GM12878 (cell line): ENCODE measurements around the gene PSMC3IP. TPM values are rescaled to one million over a fixed set of nuclear protein-coding genes. Genes with fewer than 3 reads are reported as not detected.

Experiments used
- ATAC-seq: fragments of 200-7000 bp; cut with Tn5 transposase; 3 replicates; pipeline ENCODE4 v1.9.1; 2020; ENCODE audit warnings: mild to moderate bottlenecking, moderate library complexity
- BruUV-seq: library from RNA; stranded (reverse); fragments of 400-500 nt; replicated peaks from 2 replicates; lab custom pipeline; 2021; lab: Mats Ljungman, UMichigan
- CTCF ChIA-PET: fragments of 300-600 bp; sonication (Branson Sonifier 250); formaldehyde crosslinking; extraction: SDS; loops from one replicate; lab custom pipeline; 2021; ENCODE audit warnings: inconsistent platforms; lab: Yijun Ruan, JAX
- POLR2A ChIA-PET: fragments of 350-600 bp; formaldehyde crosslinking; extraction: SDS; loops from one replicate; lab custom pipeline; 2021; ENCODE audit warnings: inconsistent platforms; lab: Charles Lee
- RAD21 ChIA-PET: fragments of 300-600 bp; sonication (Branson Sonifier 250); formaldehyde crosslinking; loops from one replicate; lab custom pipeline; 2023; ENCODE audit warnings: antibody characterized with exemption; ENCODE audit not compliant: unreplicated experiment; lab: Charles Lee
- SMC1A ChIA-PET: fragments of 300-600 bp; sonication (Branson Sonifier 250); formaldehyde crosslinking; loops from one replicate; lab custom pipeline; 2023; ENCODE audit not compliant: unreplicated experiment, uncharacterized antibody; lab: Charles Lee
- DNase-seq: peaks from one replicate; pipeline ENCODE4 v3.0.0-alpha.2; 2011; ENCODE audit warnings: low read depth, low spot score
- FAIRE-seq: peaks from 3 replicates; lab custom pipeline; 2011; peaks lifted over from hg19 to GRCh38; lab: Jason Lieb, UNC
- H2AFZ ChIP-seq: 2 replicates; pipeline ENCODE4 v1.6.0; 2011; ENCODE audit warnings: low read depth, low read length, control low read depth; ENCODE audit not compliant: control insufficient read depth
- H3K27ac ChIP-seq: 2 replicates; pipeline ENCODE4 v1.5.1; 2011; ENCODE audit warnings: control low read depth; ENCODE audit not compliant: control insufficient read depth, insufficient read depth
- H3K27me3 ChIP-seq, 2 experiments: replicated peaks in 1 of 2; 2 replicates each; pipeline versions ENCODE4 v1.6.0 to v1.6.1; 2011; ENCODE audit warnings: low read length in 1 of 2; ENCODE audit not compliant: control insufficient read depth in 2 of 2, insufficient read depth in 2 of 2
- H3K36me3 ChIP-seq, 2 experiments: 2 replicates each; pipeline ENCODE4 v1.5.1; 2011; ENCODE audit warnings: low read length in 1 of 2; ENCODE audit not compliant: control insufficient read depth in 2 of 2, insufficient read depth in 2 of 2
- H3K4me1 ChIP-seq: 2 replicates; pipeline ENCODE4 v1.6.1; 2011; ENCODE audit warnings: mild to moderate bottlenecking, low read length, moderate library complexity, mixed read lengths; ENCODE audit not compliant: control insufficient read depth, insufficient read depth
- H3K4me2 ChIP-seq: 2 replicates; pipeline ENCODE4 v1.6.0; 2011; ENCODE audit warnings: control low read depth; ENCODE audit not compliant: control insufficient read depth, insufficient read depth
- H3K4me3 ChIP-seq: fragments of 200-600 bp; sonication (generic); 2 replicates; pipeline ENCODE4 v1.5.1; 2016
- H3K79me2 ChIP-seq: 2 replicates; pipeline ENCODE4 v1.6.0; 2011; ENCODE audit warnings: low read length; ENCODE audit not compliant: control insufficient read depth, insufficient read depth
- H3K9ac ChIP-seq: 2 replicates; pipeline ENCODE4 v1.8.0; 2011; ENCODE audit warnings: low read length, control low read depth, mixed read lengths; ENCODE audit not compliant: control insufficient read depth, insufficient read depth
- H3K9me3 ChIP-seq: replicated peaks from 3 replicates; pipeline ENCODE4 v1.5.1; 2011; ENCODE audit warnings: mild to moderate bottlenecking, low read length; ENCODE audit not compliant: control insufficient read depth, insufficient read depth
- H4K20me1 ChIP-seq: 2 replicates; pipeline ENCODE4 v1.6.0; 2011; ENCODE audit not compliant: control insufficient read depth, insufficient read depth
- BACH1 ChIP-seq: fragments of 450-650 bp; IDR thresholded peaks from 2 replicates; pipeline ENCODE4 v1.6.1; 2017; ENCODE audit warnings: mild to moderate bottlenecking, borderline replicate concordance
- E4F1 ChIP-seq: fragments of 450-650 bp; IDR thresholded peaks from 2 replicates; pipeline ENCODE4 v1.6.1; 2018; ENCODE audit warnings: borderline replicate concordance, mild to moderate bottlenecking; ENCODE audit not compliant: partially characterized antibody
- HCFC1 ChIP-seq: fragments of 150-350 bp; IDR thresholded peaks from 2 replicates; pipeline ENCODE4 v1.6.1; 2014; ENCODE audit warnings: low read length
- KLF5 ChIP-seq: fragments of 450-650 bp; IDR thresholded peaks from 2 replicates; pipeline ENCODE4 v1.6.1; 2014; ENCODE audit warnings: mild to moderate bottlenecking; ENCODE audit not compliant: partially characterized antibody
- POLR2A ChIP-seq: IDR thresholded peaks from 2 replicates; pipeline ENCODE4 v1.6.1; 2011; ENCODE audit warnings: low read depth, mild to moderate bottlenecking, low read length
- RAD51 ChIP-seq: fragments of 450-650 bp; IDR thresholded peaks from 2 replicates; pipeline ENCODE4 v1.6.1; 2016; ENCODE audit warnings: moderate library complexity, mild to moderate bottlenecking, inconsistent platforms
- STAT3 ChIP-seq: IDR thresholded peaks from 2 replicates; pipeline ENCODE4 v1.6.1; 2011; ENCODE audit warnings: low read depth, low read length, improper control_type of control experiment
- SUZ12 ChIP-seq: fragments of 200-600 bp; sonication (generic); IDR thresholded peaks from one replicate; pipeline ENCODE4 v1.6.1; 2018; ENCODE audit warnings: antibody characterized with exemption, mild to moderate bottlenecking; ENCODE audit not compliant: unreplicated experiment
- WGBS: methylation state at CpG from one replicate; pipeline ENCODE4 v1.1.6; 2016; ENCODE audit warnings: low lambda C conversion rate; ENCODE audit not compliant: insufficient replicate concordance, insufficient coverage; ENCODE audit errors: missing lambda C conversion rate; 5-methylcytosine and 5-hydroxymethylcytosine counted together
- in situ Hi-C: fragments of 300-500 bp; cut with MboI; formaldehyde crosslinking; loops from 9 replicates; pipeline ENCODE4 v1.14.3; 2018; ENCODE audit warnings: mixed read lengths
- intact Hi-C: fragments of 100-400 bp; cut with micrococcal nuclease; formaldehyde crosslinking; loops from one replicate; pipeline ENCODE4 v1.14.2; 2022; ENCODE audit not compliant: unreplicated experiment
- polyA plus RNA-seq, 11 experiments: library from polyadenylated mRNA; depleted of rRNA in 4 of 11; unstranded in 6 of 11; stranded (reverse) in 5 of 11; fragments of >200 nt; fragmentation: Nextera tagmentation in 4 of 11; fragmentation: Illumina TruSeq in 1 of 11; extraction: Ambion mirVana in 4 of 11; extraction: Trizol in 1 of 11; gene quantifications; 1 replicate in 1 of 11; 2 replicates in 10 of 11; pipeline versions ENCODE4 v1.2.1 to v1.2.3, GENCODE V29; 2011 to 2016; ENCODE audit warnings: inconsistent platforms in 2 of 11, missing spikeins in 2 of 11, low read depth in 1 of 11
- total RNA-seq, 4 experiments: library from RNA; depleted of rRNA in 3 of 4; stranded (reverse); fragments of >200 nt in 3 of 4; fragmentation: Illumina TruSeq in 1 of 4; extraction: Trizol in 1 of 4; gene quantifications; 2 replicates each; pipeline versions ENCODE4 v1.2.1 to v1.2.3, GENCODE V29; 2013 to 2021
- TF ChIP-seq, protein P1 (sequence below): fragments of 450-650 bp; IDR thresholded peaks from 2 replicates; pipeline ENCODE4 v1.6.1; 2016; ENCODE audit warnings: mild to moderate bottlenecking
- TF ChIP-seq, protein P2 (sequence below): fragments of 150-350 bp; IDR thresholded peaks from 2 replicates; pipeline ENCODE4 v1.6.1; 2016; ENCODE audit warnings: low read depth, low read length

The PSMC3IP gene
- total and polyA plus RNA-seq, 10 of the 15 experiments (the other 5 are each of a cell fraction or from before 2014, with no cell fraction given) = 6.8 to 34.5 (median 17.7) TPM

DNA sequence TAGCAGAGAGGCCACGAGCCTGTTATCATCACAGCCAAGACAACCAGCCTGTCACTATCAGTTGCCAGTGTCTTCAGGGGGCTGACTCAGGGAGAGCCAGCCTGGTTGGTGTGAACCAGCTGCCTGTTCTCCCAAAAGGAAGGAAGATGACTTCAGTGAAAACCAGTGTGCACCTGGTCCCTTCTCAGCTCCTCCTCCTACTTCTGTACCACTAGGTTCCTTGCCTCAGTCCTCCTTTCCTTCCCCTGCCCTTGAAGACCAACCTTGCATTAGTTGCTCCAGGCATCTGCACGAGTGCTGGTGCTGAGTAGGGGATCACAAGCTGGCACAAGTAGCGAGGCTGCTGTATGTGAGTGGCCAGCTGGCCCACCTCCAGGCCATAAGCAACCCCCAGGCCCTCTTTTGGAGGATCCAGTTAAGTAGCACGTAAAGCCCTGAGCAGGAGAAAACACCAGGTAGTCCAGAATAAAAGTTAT is 40.5 kb upstream of the PSMC3IP start (continued):
- TF ChIP-seq E4F1 (no peak), KLF5 (no peak), POLR2A (peak; percentile 62)

- Histone ChIP-seq H3K4me2 (no peak overlapping the region), H4K20me1 (no peaks in the 10 kb centered on the region), H3K27me3 (no peaks in the 10 kb centered on the region), H3K9me3 (no peaks in the 10 kb centered on the region), H3K79me2 (peaks cover 17% of the 10 kb centered on the region), H3K4me3 (no peak overlapping the region), H3K27ac (no peak overlapping the region), H3K9ac (no peak overlapping the region), H2AFZ (no peak overlapping the region), H3K4me1 (peaks cover 14% of the 10 kb centered on the region), H3K36me3 (peaks cover 9 to 22% of the 10 kb centered on the region in 2 experiments)
- ChIA-PET RAD21 (interaction anchor here (1.0 kb wide), 1 partner anchor 9 kb away, joined by 3 read pairs; no protein-coding TSS in a partner anchor), CTCF (no interaction called here), POLR2A (interaction anchor here (0.7 kb wide), 1 partner anchor 26 kb away, joined by 4 read pairs; no protein-coding TSS in a partner anchor), SMC1A (no interaction called here)
- ATAC-seq (no peak), DNase-seq (no peak), FAIRE-seq (no peak)
- no TSS peak for BruUV-seq
- in situ Hi-C loops = loop anchor here (25.0 kb wide), 1 partner anchor 599 kb away; the partner anchor contains the start of gene TMEM106A
- TF ChIP-seq SUZ12 = no peak
- no peak for TF ChIP-seq HCFC1
- TF ChIP-seq, protein P1, sequence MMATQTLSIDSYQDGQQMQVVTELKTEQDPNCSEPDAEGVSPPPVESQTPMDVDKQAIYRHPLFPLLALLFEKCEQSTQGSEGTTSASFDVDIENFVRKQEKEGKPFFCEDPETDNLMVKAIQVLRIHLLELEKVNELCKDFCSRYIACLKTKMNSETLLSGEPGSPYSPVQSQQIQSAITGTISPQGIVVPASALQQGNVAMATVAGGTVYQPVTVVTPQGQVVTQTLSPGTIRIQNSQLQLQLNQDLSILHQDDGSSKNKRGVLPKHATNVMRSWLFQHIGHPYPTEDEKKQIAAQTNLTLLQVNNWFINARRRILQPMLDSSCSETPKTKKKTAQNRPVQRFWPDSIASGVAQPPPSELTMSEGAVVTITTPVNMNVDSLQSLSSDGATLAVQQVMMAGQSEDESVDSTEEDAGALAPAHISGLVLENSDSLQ = no peak
- TF ChIP-seq, protein P2, sequence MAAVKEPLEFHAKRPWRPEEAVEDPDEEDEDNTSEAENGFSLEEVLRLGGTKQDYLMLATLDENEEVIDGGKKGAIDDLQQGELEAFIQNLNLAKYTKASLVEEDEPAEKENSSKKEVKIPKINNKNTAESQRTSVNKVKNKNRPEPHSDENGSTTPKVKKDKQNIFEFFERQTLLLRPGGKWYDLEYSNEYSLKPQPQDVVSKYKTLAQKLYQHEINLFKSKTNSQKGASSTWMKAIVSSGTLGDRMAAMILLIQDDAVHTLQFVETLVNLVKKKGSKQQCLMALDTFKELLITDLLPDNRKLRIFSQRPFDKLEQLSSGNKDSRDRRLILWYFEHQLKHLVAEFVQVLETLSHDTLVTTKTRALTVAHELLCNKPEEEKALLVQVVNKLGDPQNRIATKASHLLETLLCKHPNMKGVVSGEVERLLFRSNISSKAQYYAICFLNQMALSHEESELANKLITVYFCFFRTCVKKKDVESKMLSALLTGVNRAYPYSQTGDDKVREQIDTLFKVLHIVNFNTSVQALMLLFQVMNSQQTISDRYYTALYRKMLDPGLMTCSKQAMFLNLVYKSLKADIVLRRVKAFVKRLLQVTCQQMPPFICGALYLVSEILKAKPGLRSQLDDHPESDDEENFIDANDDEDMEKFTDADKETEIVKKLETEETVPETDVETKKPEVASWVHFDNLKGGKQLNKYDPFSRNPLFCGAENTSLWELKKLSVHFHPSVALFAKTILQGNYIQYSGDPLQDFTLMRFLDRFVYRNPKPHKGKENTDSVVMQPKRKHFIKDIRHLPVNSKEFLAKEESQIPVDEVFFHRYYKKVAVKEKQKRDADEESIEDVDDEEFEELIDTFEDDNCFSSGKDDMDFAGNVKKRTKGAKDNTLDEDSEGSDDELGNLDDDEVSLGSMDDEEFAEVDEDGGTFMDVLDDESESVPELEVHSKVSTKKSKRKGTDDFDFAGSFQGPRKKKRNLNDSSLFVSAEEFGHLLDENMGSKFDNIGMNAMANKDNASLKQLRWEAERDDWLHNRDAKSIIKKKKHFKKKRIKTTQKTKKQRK = no peak
- no peak for TF ChIP-seq STAT3
- TF ChIP-seq E4F1 = no peak
- no peak for TF ChIP-seq BACH1
- no peak for TF ChIP-seq RAD51
- TF ChIP-seq POLR2A = no peak
- WGBS = 99% methylated on average over 17 of the region's 17 CpGs
- intact Hi-C loops = no loop called here
Measured at GRCh38 chr17:42613699-42614295, 36.3 kb upstream of the PSMC3IP start.
